NK-92 (cell line): ENCODE results near the gene GRIPAP1.

Source experiments
- DNase-seq: peaks from one replicate; lab custom pipeline; 2025; ENCODE audit not compliant: unreplicated experiment; lab: John Stamatoyannopoulos, UW

GRIPAP1 gene

DNA sequence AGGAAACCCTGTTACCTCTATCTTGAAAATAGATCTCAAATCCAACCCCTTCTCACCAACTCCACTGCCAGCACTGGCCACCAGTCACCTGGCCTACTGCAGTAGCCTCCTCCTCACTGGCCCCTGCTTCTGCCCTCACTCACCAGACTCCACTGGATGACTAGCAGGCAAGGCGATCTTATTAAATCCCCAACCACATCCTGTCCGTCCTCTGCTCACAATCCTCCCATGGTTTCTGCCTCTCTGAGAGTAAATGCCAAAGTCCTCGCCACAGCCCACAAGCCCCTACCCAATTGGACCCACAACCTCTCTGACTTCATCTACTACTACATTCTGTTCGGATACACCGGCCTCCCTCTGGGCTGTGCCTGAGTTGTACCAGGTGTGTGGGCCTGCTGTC lies 77.8 kb downstream of the GRIPAP1 start:
- no peak for DNase-seq

DNA sequence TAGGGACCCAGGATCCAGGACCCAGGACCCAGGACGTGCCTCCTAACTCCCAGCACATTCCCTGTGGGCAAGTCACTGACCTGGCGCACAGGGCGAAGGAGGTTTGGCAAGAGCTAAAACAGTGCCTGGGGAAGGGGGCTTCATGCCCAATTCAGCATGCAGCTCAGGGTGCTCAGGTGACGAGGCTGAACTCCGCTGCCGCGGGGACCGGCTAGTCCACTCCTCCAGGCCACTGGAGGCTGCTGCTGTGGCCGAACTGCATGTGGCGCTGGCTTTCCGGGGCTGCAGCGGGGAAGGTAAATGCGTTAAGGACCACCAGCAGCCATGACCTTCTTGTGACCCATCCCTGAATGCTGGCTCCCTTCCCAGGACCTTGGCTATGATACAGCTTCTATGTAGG lies 78.3 kb downstream of the GRIPAP1 start:
- no peak for DNase-seq
